ENCODE data around the gene KCTD7. TPM values are rescaled to one million over a fixed set of nuclear protein-coding genes. Genes with fewer than 3 reads are reported as not detected.
"Not testable (repeated sequence)": the region's sequence is repeated elsewhere in the genome, so short reads cannot be mapped to it uniquely, and the experiment has no call there.

Gene KCTD7
- total RNA-seq, 1 experiment from 2014 or later, result 5.5 TPM

DNA sequence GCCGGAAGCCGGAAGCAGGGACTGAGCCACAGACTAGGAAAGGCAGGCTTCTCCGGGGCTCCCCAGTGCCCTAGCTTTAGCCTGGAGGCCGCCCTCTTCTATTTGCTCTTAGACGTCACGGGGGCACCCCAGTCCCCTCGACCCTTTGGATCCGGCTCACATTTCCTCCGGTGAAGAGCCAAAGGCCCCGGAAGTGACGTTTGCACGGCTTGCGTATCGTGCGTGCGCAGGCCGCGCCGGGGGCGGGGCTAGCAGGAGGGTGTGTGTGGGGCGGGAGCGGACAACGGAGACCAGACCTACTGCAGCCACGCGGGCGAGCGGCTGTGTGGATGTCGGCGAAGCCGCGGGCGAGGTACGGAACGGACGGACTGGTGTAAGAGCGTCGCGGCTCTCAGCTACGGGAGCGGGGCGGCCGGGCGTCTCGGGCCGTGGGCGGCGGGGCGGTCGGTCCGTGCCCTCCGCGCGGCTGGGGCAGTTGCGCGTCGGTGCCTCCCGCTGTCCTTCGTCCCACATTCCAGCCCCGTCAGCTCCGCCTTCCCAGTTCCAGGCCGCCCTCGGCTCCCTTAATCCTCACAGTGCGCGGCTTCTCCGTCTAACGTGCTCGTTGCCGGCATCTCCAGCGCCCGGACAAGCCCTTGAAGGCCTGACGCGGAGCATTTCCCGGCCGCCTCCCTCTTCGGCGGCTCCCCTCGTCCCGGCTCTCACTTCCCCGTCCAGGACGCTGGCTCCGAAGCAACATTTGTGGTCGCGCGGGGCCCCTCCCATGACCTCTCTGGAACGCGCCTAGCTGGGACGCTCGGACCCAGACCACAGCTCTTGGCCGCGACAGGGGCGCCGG lies 25.8 kb downstream of the KCTD7 start:
- intact Hi-C loops (cut with micrococcal nuclease), result loop anchor here (1.0 to 10.0 kb wide), 3 partner anchors 26 to 60 kb away; partner anchors contain the start of gene KCTD7
- CTCF ChIA-PET, result no interaction called here
- ATAC-seq (peak; percentile 90), DNase-seq (peak; percentile 96)
- peak overlapping the region; percentile 94 for H3K9ac ChIP-seq (ENCODE audit: low read length)
- H3K4me2 ChIP-seq (ENCODE audit: low read length), result peak overlapping the region; percentile 98
- H3K27ac ChIP-seq (ENCODE audit: low read length), result peak overlapping the region; percentile 88
- 0 out of 2 replicates have a peak, but pooled peaks cover 5% of the 10 kb centered on the region for H3K4me1 ChIP-seq (ENCODE audit: insufficient read depth, low read length)
- TF ChIP-seq EZH2phosphoT487 (IDR thresholded peaks at IDR 0.05; ENCODE audit: borderline replicate concordance, low read length), result no peak
- no peak for TF ChIP-seq EZH2 (IDR thresholded peaks at IDR 0.05; ENCODE audit: low read length, unreplicated experiment)
- TF ChIP-seq, protein P1, sequence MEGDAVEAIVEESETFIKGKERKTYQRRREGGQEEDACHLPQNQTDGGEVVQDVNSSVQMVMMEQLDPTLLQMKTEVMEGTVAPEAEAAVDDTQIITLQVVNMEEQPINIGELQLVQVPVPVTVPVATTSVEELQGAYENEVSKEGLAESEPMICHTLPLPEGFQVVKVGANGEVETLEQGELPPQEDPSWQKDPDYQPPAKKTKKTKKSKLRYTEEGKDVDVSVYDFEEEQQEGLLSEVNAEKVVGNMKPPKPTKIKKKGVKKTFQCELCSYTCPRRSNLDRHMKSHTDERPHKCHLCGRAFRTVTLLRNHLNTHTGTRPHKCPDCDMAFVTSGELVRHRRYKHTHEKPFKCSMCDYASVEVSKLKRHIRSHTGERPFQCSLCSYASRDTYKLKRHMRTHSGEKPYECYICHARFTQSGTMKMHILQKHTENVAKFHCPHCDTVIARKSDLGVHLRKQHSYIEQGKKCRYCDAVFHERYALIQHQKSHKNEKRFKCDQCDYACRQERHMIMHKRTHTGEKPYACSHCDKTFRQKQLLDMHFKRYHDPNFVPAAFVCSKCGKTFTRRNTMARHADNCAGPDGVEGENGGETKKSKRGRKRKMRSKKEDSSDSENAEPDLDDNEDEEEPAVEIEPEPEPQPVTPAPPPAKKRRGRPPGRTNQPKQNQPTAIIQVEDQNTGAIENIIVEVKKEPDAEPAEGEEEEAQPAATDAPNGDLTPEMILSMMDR (conservative IDR thresholded peaks at IDR 0.05; ENCODE audit: low read depth, low read length), result no peak
- peak overlapping the region; percentile 71 for H2AFZ ChIP-seq (ENCODE audit: low read length)
- no peaks in the 10 kb centered on the region for H3K9me2 ChIP-seq (replicated peaks; ENCODE audit: low read length)
- POLR2A ChIA-PET (ENCODE audit: unreplicated experiment), result interaction anchor here (0.5 to 1.0 kb wide), 2 partner anchors 26 to 90 kb away, joined by 3 read pairs; no protein-coding TSS in a partner anchor
- H3K27me3 ChIP-seq (ENCODE audit: low read length), result no peaks in the 10 kb centered on the region
- no peaks in the 10 kb centered on the region for H3K36me3 ChIP-seq (ENCODE audit: low read depth, low read length)
- H4K20me1 ChIP-seq (ENCODE audit: low read length), result no peaks in the 10 kb centered on the region
- no peaks in the 10 kb centered on the region for H3K9me3 ChIP-seq (ENCODE audit: low read length)
- no peaks in the 10 kb centered on the region for H3F3A ChIP-seq (ENCODE audit: low read length, unreplicated experiment)
- H3K4me3 ChIP-seq (ENCODE audit: low read length), result peak overlapping the region; percentile 73
- peaks cover 50% of the 10 kb centered on the region for H3K79me2 ChIP-seq (ENCODE audit: low read length)
- no TSS peak for BruUV-seq (replicated peaks)

DNA sequence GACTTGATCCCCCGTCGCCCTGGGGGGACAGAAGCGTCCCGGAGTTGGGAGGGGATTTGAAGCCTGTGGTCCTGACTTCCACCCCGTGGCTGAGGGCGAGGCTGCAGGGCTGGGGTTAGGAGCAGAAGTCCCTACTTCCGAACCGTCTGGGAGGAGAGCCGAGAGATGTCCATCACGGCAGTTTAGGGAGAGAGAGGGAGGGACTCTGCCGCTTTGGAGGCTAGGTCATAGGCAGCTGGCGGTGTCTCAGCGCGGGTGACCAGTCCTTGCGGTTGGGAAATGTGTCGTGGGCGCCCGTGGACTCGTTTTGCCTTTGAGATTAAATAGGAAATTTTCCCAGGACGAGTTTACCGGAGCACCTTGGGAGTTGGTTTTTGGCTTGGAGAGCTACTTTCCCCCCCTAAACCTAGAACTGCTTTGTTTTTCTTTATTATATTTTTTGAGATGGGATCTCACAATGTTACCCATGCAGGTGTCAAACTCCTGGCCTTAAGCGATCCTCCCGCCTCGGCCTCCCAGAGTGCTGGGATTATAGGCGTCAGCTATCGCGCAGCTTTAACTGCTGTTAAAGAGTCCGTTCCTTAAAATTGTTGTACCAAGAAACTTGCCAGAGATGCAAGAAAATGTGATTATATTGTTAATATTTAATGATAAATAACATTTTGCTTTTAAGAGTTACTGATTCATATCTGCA lies 26.6 kb downstream of the KCTD7 start:
- Histone ChIP-seq H3K27ac (ENCODE audit: low read length) (peak overlapping the region; percentile 88), H3K4me2 (ENCODE audit: low read length) (peak overlapping the region; percentile 98), H3K79me2 (ENCODE audit: low read length) (peaks cover 50% of the 10 kb centered on the region), H3K4me3 (ENCODE audit: low read length) (peak overlapping the region; percentile 73), H3K9ac (ENCODE audit: low read length) (peak overlapping the region; percentile 94), H2AFZ (ENCODE audit: low read length) (peak overlapping the region; percentile 71)
- intact Hi-C loops (cut with micrococcal nuclease), result loop anchor here (2.0 to 10.0 kb wide), 2 partner anchors 28 to 60 kb away; no protein-coding TSS in a partner anchor
- H3K4me1 ChIP-seq (ENCODE audit: insufficient read depth, low read length); H3K9me2 ChIP-seq (replicated peaks; ENCODE audit: low read length); H3K36me3 ChIP-seq (ENCODE audit: low read depth, low read length); H4K20me1 ChIP-seq (ENCODE audit: low read length); CTCF ChIA-PET; H3F3A ChIP-seq (ENCODE audit: low read length, unreplicated experiment); H3K9me3 ChIP-seq (ENCODE audit: low read length); H3K27me3 ChIP-seq (ENCODE audit: low read length): not testable (repeated sequence)
- ATAC-seq (peak; percentile 57), DNase-seq (peak; percentile 36)
- BruUV-seq (replicated peaks), result TSS peak; percentile 42
- POLR2A ChIA-PET (ENCODE audit: unreplicated experiment), result interaction anchor here (0.6 kb wide), 1 partner anchor 578 kb away, joined by 5 read pairs; no protein-coding TSS in a partner anchor

DNA sequence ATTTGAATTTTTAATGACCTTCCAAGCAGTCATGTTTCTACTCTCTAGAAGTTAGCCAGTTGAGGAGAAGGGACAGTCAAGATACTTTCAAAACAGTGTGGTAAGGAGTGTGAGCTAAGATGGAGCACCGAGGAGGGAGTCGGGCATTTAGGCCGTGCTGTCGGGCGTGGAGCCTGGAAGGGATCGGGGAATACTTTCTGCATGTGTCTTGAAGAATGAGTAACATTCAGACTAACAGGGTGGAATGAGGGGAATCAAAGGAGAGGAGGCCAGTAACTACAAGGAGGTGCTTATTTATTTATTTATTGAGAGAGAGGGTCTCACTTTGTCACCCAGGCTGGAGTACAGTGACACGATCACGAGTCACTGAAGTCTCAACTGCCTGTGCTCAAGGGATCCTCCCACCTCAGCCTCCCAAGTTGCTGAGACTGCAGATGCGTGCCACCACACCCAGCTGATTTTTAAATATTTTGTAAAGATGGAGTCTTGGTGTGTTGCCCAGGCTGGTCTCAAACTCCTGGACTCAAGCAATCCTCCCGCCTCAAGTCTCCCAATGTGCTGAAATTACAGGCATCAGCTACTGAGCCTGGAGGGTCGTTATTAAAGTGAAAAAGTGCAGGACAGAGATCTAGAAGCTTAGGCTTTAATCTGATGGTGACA lies 27.3 kb downstream of the KCTD7 start:
- H3K4me1 ChIP-seq (ENCODE audit: insufficient read depth, low read length); H3K36me3 ChIP-seq (ENCODE audit: low read depth, low read length); H3F3A ChIP-seq (ENCODE audit: low read length, unreplicated experiment); H2AFZ ChIP-seq (ENCODE audit: low read length); H3K9me2 ChIP-seq (replicated peaks; ENCODE audit: low read length); H4K20me1 ChIP-seq (ENCODE audit: low read length); CTCF ChIA-PET; H3K27ac ChIP-seq (ENCODE audit: low read length); H3K9me3 ChIP-seq (ENCODE audit: low read length); H3K27me3 ChIP-seq (ENCODE audit: low read length); BruUV-seq (replicated peaks): not testable (repeated sequence)
- ATAC-seq (peak; percentile 3; the same call in 1 of the 2 replicates), DNase-seq (peak; percentile 43)
- Histone ChIP-seq H3K4me3 (ENCODE audit: low read length) (peak overlapping the region; percentile 73), H3K9ac (ENCODE audit: low read length) (peak overlapping the region; percentile 94; the same call in 1 of the 2 replicates), H3K4me2 (ENCODE audit: low read length) (peak overlapping the region; percentile 98), H3K79me2 (ENCODE audit: low read length) (peaks cover 50% of the 10 kb centered on the region)
- POLR2A ChIA-PET (ENCODE audit: unreplicated experiment), result interaction anchor here (0.6 kb wide), 1 partner anchor 578 kb away, joined by 5 read pairs; no protein-coding TSS in a partner anchor
- intact Hi-C loops (cut with micrococcal nuclease), result loop anchor here (2.0 to 10.0 kb wide), 2 partner anchors 27 to 61 kb away; no protein-coding TSS in a partner anchor
